GM23338 (cell line): ENCODE data around the gene ULK4. TPM values are rescaled to one million over a fixed set of nuclear protein-coding genes. Genes with fewer than 3 reads are reported as not detected.

Experiments used
- ATAC-seq: fragments of 200-7000 bp; cut with Tn5 transposase; 3 replicates; pipeline ENCODE4 v1.9.1; 2020
- DNase-seq: peaks from one replicate; pipeline ENCODE4 v3.0.0-alpha.2; 2015; ENCODE audit warnings: low spot score
- H2AFZ ChIP-seq: fragments of 200-600 bp; sonication (generic); 2 replicates; pipeline ENCODE4 v1.8.0; 2016; ENCODE audit warnings: antibody characterized with exemption, mild to moderate bottlenecking, moderate library complexity
- H3F3A ChIP-seq: fragments of 200-600 bp; sonication (generic); replicated peaks from 2 replicates; pipeline ENCODE4 v1.8.0; 2017; ENCODE audit warnings: antibody characterized with exemption, mixed run types, low read depth
- H3K27ac ChIP-seq: fragments of 200-600 bp; sonication (generic); 2 replicates; pipeline ENCODE4 v1.6.1; 2016; ENCODE audit warnings: low read depth
- H3K27me3 ChIP-seq: fragments of 200-600 bp; sonication (generic); 2 replicates; pipeline ENCODE4 v1.8.0; 2016; ENCODE audit warnings: mild to moderate bottlenecking, mixed run types, moderate library complexity; ENCODE audit not compliant: insufficient read depth
- H3K36me3 ChIP-seq: fragments of 200-600 bp; sonication (generic); 2 replicates; pipeline ENCODE4 v1.8.0; 2016; ENCODE audit warnings: mild to moderate bottlenecking; ENCODE audit not compliant: insufficient read depth
- H3K4me1 ChIP-seq: fragments of 200-600 bp; sonication (generic); 2 replicates; pipeline ENCODE4 v1.8.0; 2016; ENCODE audit warnings: mild to moderate bottlenecking, moderate library complexity; ENCODE audit not compliant: insufficient read depth
- H3K4me2 ChIP-seq: fragments of 200-600 bp; sonication (generic); 2 replicates; pipeline ENCODE4 v1.7.1; 2017; ENCODE audit warnings: mixed run types
- H3K4me3 ChIP-seq: fragments of 200-600 bp; sonication (generic); 2 replicates; pipeline ENCODE4 v1.6.1; 2016; ENCODE audit warnings: mixed run types
- H3K79me2 ChIP-seq: fragments of 200-600 bp; sonication (generic); replicated peaks from 2 replicates; pipeline ENCODE4 v1.8.0; 2017; ENCODE audit warnings: mild to moderate bottlenecking; ENCODE audit not compliant: insufficient read depth
- H3K9me2 ChIP-seq: fragments of 200-600 bp; sonication (generic); 2 replicates; pipeline ENCODE4 v1.8.0; 2017; ENCODE audit not compliant: insufficient read depth
- H4K20me1 ChIP-seq: fragments of 200-600 bp; sonication (generic); replicated peaks from 2 replicates; pipeline ENCODE4 v1.8.0; 2017; ENCODE audit warnings: mild to moderate bottlenecking; ENCODE audit not compliant: insufficient read depth
- H3K27ac Mint-ChIP-seq: 2 replicates; pipeline ENCODE4 v1.8.0; 2020; ENCODE audit warnings: inconsistent platforms, mild to moderate bottlenecking, moderate library complexity, mixed read lengths
- H3K27me3 Mint-ChIP-seq: 3 replicates; pipeline ENCODE4 v1.8.0; 2022; ENCODE audit warnings: low read depth, mild to moderate bottlenecking, moderate library complexity, mixed read lengths, inconsistent platforms; ENCODE audit not compliant: insufficient read depth, poor library complexity
- H3K36me3 Mint-ChIP-seq: 3 replicates; pipeline ENCODE4 v1.8.0; 2021; ENCODE audit warnings: low read depth, mild to moderate bottlenecking, inconsistent platforms, moderate library complexity, mixed read lengths
- H3K4me1 Mint-ChIP-seq: 3 replicates; pipeline ENCODE4 v1.8.0; 2020; ENCODE audit warnings: mild to moderate bottlenecking, inconsistent platforms, mixed read lengths
- H3K4me3 Mint-ChIP-seq: 3 replicates; pipeline ENCODE4 v1.8.0; 2021; ENCODE audit warnings: moderate library complexity, mild to moderate bottlenecking, inconsistent platforms, mixed read lengths
- H3K9me3 Mint-ChIP-seq: 3 replicates; pipeline ENCODE4 v1.8.0; 2020; ENCODE audit warnings: moderate library complexity, mild to moderate bottlenecking, inconsistent platforms, mixed read lengths
- EZH2 ChIP-seq: fragments of 200-600 bp; sonication (generic); IDR thresholded peaks from one replicate; pipeline ENCODE4 v1.8.0; 2017; ENCODE audit warnings: antibody characterized with exemption, mild to moderate bottlenecking, low read depth; ENCODE audit not compliant: unreplicated experiment
- EZH2phosphoT487 ChIP-seq: fragments of 200-600 bp; sonication (generic); IDR thresholded peaks from one replicate; pipeline ENCODE4 v1.8.1; 2018; ENCODE audit warnings: antibody characterized with exemption; ENCODE audit not compliant: unreplicated experiment
- JUNB ChIP-seq: IDR thresholded peaks from one replicate; pipeline ENCODE4 v1.6.1; 2016; ENCODE audit warnings: antibody characterized with exemption; ENCODE audit not compliant: unreplicated experiment
- REST ChIP-seq: IDR thresholded peaks from one replicate; pipeline ENCODE4 v1.6.1; 2018; ENCODE audit warnings: antibody characterized with exemption; ENCODE audit not compliant: unreplicated experiment
- STAT1 ChIP-seq: IDR thresholded peaks from one replicate; pipeline ENCODE4 v1.6.1; 2016; ENCODE audit warnings: antibody characterized with exemption; ENCODE audit not compliant: unreplicated experiment
- ZNF114 ChIP-seq: fragments of 250-450 bp; sonication (Bioruptor Pico); IDR thresholded peaks from 2 replicates; pipeline ENCODE4 v1.5.0; 2020; ENCODE audit warnings: mild to moderate bottlenecking, moderate library complexity
- polyA plus RNA-seq: library from polyadenylated mRNA; unstranded; fragments of >200 nt; fragmentation: Nextera tagmentation; extraction: Ambion mirVana; gene quantifications from 2 replicates; pipeline ENCODE4 v1.2.1, GENCODE V29; 2016
- total RNA-seq: library from RNA; depleted of rRNA; stranded (reverse); fragments of >200 nt; shearing (Covaris generic); gene quantifications from 2 replicates; pipeline ENCODE4 v1.2.3, GENCODE V29; 2014
- TF ChIP-seq, protein P1 (sequence below): fragments of 250-450 bp; sonication (Bioruptor Pico); IDR thresholded peaks from 2 replicates; pipeline ENCODE4 v1.5.0; 2020; ENCODE audit warnings: mild to moderate bottlenecking, moderate library complexity

Gene ULK4
- total and polyA plus RNA-seq, 2 experiments from 2014 or later, result 20.8 to 41.4 TPM

GRCh38 chr3:41662288-41662687 is 299.6 kb downstream of the ULK4 start:
- no peaks in the 10 kb centered on the region for H3K27me3 Mint-ChIP-seq
- Histone ChIP-seq H3K9me2 (no peaks in the 10 kb centered on the region), H3K4me2 (no peak overlapping the region), H2AFZ (no peak overlapping the region), H3K27me3 (no peaks in the 10 kb centered on the region), H3K27ac (no peak overlapping the region), H3K4me1 (no peaks in the 10 kb centered on the region), H3K36me3 (peaks cover 9% of the 10 kb centered on the region), H3K4me3 (no peak overlapping the region), H4K20me1 (no peaks in the 10 kb centered on the region), H3F3A (no peaks in the 10 kb centered on the region), H3K79me2 (no peaks in the 10 kb centered on the region)
- H3K4me3 Mint-ChIP-seq, result no peak overlapping the region
- peaks cover 21% of the 10 kb centered on the region for H3K36me3 Mint-ChIP-seq
- TF ChIP-seq ZNF114 (CRISPR knock-in tag) (no peak), EZH2phosphoT487 (no peak), EZH2 (no peak), STAT1 (no peak), JUNB (no peak), REST (no peak)
- TF ChIP-seq, protein P1, sequence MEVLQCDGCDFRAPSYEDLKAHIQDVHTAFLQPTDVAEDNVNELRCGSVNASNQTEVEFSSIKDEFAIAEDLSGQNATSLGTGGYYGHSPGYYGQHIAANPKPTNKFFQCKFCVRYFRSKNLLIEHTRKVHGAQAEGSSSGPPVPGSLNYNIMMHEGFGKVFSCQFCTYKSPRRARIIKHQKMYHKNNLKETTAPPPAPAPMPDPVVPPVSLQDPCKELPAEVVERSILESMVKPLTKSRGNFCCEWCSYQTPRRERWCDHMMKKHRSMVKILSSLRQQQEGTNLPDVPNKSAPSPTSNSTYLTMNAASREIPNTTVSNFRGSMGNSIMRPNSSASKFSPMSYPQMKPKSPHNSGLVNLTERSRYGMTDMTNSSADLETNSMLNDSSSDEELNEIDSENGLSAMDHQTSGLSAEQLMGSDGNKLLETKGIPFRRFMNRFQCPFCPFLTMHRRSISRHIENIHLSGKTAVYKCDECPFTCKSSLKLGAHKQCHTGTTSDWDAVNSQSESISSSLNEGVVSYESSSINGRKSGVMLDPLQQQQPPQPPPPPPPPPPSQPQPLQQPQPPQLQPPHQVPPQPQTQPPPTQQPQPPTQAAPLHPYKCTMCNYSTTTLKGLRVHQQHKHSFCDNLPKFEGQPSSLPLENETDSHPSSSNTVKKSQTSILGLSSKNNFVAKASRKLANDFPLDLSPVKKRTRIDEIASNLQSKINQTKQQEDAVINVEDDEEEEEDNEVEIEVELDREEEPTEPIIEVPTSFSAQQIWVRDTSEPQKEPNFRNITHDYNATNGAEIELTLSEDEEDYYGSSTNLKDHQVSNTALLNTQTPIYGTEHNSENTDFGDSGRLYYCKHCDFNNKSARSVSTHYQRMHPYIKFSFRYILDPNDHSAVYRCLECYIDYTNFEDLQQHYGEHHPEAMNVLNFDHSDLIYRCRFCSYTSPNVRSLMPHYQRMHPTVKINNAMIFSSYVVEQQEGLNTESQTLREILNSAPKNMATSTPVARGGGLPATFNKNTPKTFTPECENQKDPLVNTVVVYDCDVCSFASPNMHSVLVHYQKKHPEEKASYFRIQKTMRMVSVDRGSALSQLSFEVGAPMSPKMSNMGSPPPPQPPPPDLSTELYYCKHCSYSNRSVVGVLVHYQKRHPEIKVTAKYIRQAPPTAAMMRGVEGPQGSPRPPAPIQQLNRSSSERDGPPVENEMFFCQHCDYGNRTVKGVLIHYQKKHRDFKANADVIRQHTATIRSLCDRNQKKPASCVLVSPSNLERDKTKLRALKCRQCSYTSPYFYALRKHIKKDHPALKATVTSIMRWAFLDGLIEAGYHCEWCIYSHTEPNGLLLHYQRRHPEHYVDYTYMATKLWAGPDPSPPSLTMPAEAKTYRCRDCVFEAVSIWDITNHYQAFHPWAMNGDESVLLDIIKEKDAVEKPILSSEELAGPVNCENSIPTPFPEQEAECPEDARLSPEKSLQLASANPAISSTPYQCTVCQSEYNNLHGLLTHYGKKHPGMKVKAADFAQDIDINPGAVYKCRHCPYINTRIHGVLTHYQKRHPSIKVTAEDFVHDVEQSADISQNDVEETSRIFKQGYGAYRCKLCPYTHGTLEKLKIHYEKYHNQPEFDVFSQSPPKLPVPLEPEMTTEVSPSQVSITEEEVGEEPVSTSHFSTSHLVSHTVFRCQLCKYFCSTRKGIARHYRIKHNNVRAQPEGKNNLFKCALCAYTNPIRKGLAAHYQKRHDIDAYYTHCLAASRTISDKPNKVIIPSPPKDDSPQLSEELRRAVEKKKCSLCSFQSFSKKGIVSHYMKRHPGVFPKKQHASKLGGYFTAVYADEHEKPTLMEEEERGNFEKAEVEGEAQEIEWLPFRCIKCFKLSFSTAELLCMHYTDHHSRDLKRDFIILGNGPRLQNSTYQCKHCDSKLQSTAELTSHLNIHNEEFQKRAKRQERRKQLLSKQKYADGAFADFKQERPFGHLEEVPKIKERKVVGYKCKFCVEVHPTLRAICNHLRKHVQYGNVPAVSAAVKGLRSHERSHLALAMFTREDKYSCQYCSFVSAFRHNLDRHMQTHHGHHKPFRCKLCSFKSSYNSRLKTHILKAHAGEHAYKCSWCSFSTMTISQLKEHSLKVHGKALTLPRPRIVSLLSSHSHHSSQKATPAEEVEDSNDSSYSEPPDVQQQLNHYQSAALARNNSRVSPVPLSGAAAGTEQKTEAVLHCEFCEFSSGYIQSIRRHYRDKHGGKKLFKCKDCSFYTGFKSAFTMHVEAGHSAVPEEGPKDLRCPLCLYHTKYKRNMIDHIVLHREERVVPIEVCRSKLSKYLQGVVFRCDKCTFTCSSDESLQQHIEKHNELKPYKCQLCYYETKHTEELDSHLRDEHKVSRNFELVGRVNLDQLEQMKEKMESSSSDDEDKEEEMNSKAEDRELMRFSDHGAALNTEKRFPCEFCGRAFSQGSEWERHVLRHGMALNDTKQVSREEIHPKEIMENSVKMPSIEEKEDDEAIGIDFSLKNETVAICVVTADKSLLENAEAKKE (CRISPR knock-in tag), result no peak
- DNase-seq, result no peak
- no peak for ATAC-seq
- no peaks in the 10 kb centered on the region for H3K4me1 Mint-ChIP-seq
- H3K27ac Mint-ChIP-seq, result no peak overlapping the region
- H3K9me3 Mint-ChIP-seq, result peaks cover 18% of the 10 kb centered on the region
